Tibial nerve (tissue), 4 donors: ENCODE measurements around the gene BCKDHB. TPM values are rescaled to one million over a fixed set of nuclear protein-coding genes. Genes with fewer than 3 reads are reported as not detected.
A peak's percentile ranks its signal among the peaks of the same experiment; 100 is the strongest.

ENCODE experiments used
- DNase-seq, 2 donors: peaks; one replicate each; pipeline ENCODE4 v3.0.0-alpha.2; 2019; ENCODE audit warnings: low spot score in 2 of 2
- H3K27ac ChIP-seq, 4 donors: fragments of 200-600 bp; sonication (generic) in 3 of 4; one replicate each; pipeline ENCODE4 v1.5.1; 2017 to 2019; ENCODE audit warnings: mild to moderate bottlenecking in 1 of 4
- H3K27me3 ChIP-seq, 2 donors: fragments of 200-600 bp; sonication (generic) in 1 of 2; one replicate each; pipeline versions ENCODE4 v1.5.1 to v1.6.0; 2017 to 2019
- H3K36me3 ChIP-seq, 3 donors: fragments of 200-600 bp; sonication (generic); one replicate each; pipeline ENCODE4 v1.5.1; 2018 to 2019
- H3K4me1 ChIP-seq, 4 donors: fragments of 200-600 bp; sonication (generic) in 3 of 4; one replicate each; pipeline ENCODE4 v1.5.1; 2017 to 2019
- H3K4me3 ChIP-seq, 4 donors: fragments of 200-600 bp; sonication (generic) in 3 of 4; one replicate each; pipeline ENCODE4 v1.5.1; 2017 to 2019; ENCODE audit warnings: mild to moderate bottlenecking in 1 of 4, moderate library complexity in 1 of 4
- H3K9me3 ChIP-seq, 4 donors: fragments of 200-600 bp; sonication (generic) in 3 of 4; one replicate each; pipeline ENCODE4 v1.5.1; 2017 to 2019
- CTCF ChIP-seq, 5 experiments: fragments of 200-600 bp in 3 of 5; fragments of 450-650 bp in 2 of 5; sonication (generic) in 3 of 5; IDR thresholded peaks; one replicate each; pipeline ENCODE4 v1.5.1; 2016 to 2019; ENCODE audit warnings: antibody characterized with exemption in 5 of 5, mild to moderate bottlenecking in 3 of 5, moderate library complexity in 2 of 5
- EP300 ChIP-seq, 2 donors: sonication (generic); formaldehyde crosslinking; IDR thresholded peaks; one replicate each; pipeline ENCODE4 v1.6.1; 2017; ENCODE audit warnings: antibody characterized with exemption in 2 of 2, mild to moderate bottlenecking in 1 of 2
- POLR2A ChIP-seq, 2 donors: fragments of 450-650 bp; IDR thresholded peaks; one replicate each; pipeline ENCODE4 v1.6.1; 2017; ENCODE audit warnings: antibody characterized with exemption in 2 of 2, mild to moderate bottlenecking in 2 of 2, moderate library complexity in 2 of 2
- WGBS, 2 donors: methylation state at CpG; one replicate each; pipeline ENCODE4 v1.1.5; 2018; 5-methylcytosine and 5-hydroxymethylcytosine counted together
- total RNA-seq, 4 donors: library from RNA; depleted of rRNA; stranded (reverse); fragments of >200 nt; gene quantifications; one replicate each; pipeline ENCODE4 v1.1.0, GENCODE V29; 2016

The BCKDHB gene
- total RNA-seq, 4 donors from 2014 or later: 13.5 to 28.7 (median 23.4) TPM

GRCh38 chr6:80214436-80215022, 108.1 kb downstream of the BCKDHB start:
- TF ChIP-seq CTCF (IDR thresholded peaks at IDR 0.05): peak; percentile 50 to 63 (median 57)
- TF ChIP-seq EP300 (IDR thresholded peaks at IDR 0.05): no peak
- no peak for TF ChIP-seq POLR2A (IDR thresholded peaks at IDR 0.05)
- Histone ChIP-seq H3K27me3 (no peaks in the 10 kb centered on the region), H3K36me3 (peaks cover 0 to 4% (median 0%) of the 10 kb centered on the region in 3 donors), H3K27ac (no peak overlapping the region), H3K9me3 (peaks cover 0 to 5% (median 0%) of the 10 kb centered on the region in 4 donors), H3K4me3 (no peak overlapping the region), H3K4me1 (peaks cover 0 to 17% (median 0%) of the 10 kb centered on the region in 4 donors)
- DNase-seq: no peak
- WGBS, 2 donors: 55 to 56% methylated on average over 4 of the region's 4 CpGs

GRCh38 chr6:80215063-80215462, 108.6 kb downstream of the BCKDHB start:
- H3K36me3 ChIP-seq: peaks cover 0 to 7% (median 0%) of the 10 kb centered on the region in 3 donors
- peaks cover 0 to 9% (median 0%) of the 10 kb centered on the region in 4 donors for H3K9me3 ChIP-seq
- H3K4me3 ChIP-seq: no peak overlapping the region
- no peaks in the 10 kb centered on the region for H3K27me3 ChIP-seq
- TF ChIP-seq EP300 (IDR thresholded peaks at IDR 0.05) (no peak), POLR2A (IDR thresholded peaks at IDR 0.05) (no peak), CTCF (IDR thresholded peaks at IDR 0.05) (no peak)
- no peak for DNase-seq
- peaks cover 0 to 17% (median 0%) of the 10 kb centered on the region in 4 donors for H3K4me1 ChIP-seq
- H3K27ac ChIP-seq: no peak overlapping the region
- 91 to 94% methylated on average over 1 of the region's 1 CpG for WGBS, 2 donors

- no peak for DNase-seq
- peaks cover 0 to 17% (median 0%) of the 10 kb centered on the region in 4 donors for H3K4me1 ChIP-seq
- WGBS, 2 donors: 73 to 85% methylated on average over 6 of the region's 6 CpGs
Observed at GRCh38 chr6:80217794-80218193, 111.3 kb downstream of the BCKDHB start.

GRCh38 chr6:80223743-80224212, 117.3 kb downstream of the BCKDHB start:
- Histone ChIP-seq H3K9me3 (peaks cover 0 to 9% (median 0%) of the 10 kb centered on the region in 4 donors), H3K27ac (peak overlapping the region in 1 of 4 donors; percentile 4), H3K27me3 (no peaks in the 10 kb centered on the region), H3K4me3 (no peak overlapping the region), H3K4me1 (peaks cover 0 to 7% (median 0%) of the 10 kb centered on the region in 4 donors), H3K36me3 (peaks cover 0 to 7% (median 0%) of the 10 kb centered on the region in 3 donors)
- DNase-seq: no peak
- peak in 1 of 2 donors; percentile 38 for TF ChIP-seq EP300 (IDR thresholded peaks at IDR 0.05)
- TF ChIP-seq CTCF (IDR thresholded peaks at IDR 0.05): no peak
- 66 to 73% methylated on average over 3 of the region's 3 CpGs for WGBS, 2 donors

More at GRCh38 chr6:80217794-80218193, 111.3 kb downstream of the BCKDHB start:
- H3K4me3 ChIP-seq: no peak overlapping the region
- H3K27me3 ChIP-seq: no peaks in the 10 kb centered on the region
- H3K27ac ChIP-seq: no peak overlapping the region
- H3K36me3 ChIP-seq: peaks cover 0 to 7% (median 0%) of the 10 kb centered on the region in 3 donors
- peaks cover 0 to 9% (median 0%) of the 10 kb centered on the region in 4 donors for H3K9me3 ChIP-seq
- TF ChIP-seq EP300 (IDR thresholded peaks at IDR 0.05) (no peak), POLR2A (IDR thresholded peaks at IDR 0.05) (no peak), CTCF (IDR thresholded peaks at IDR 0.05) (no peak)

GRCh38 chr6:80226151-80226550, 119.7 kb downstream of the BCKDHB start:
- no peak for TF ChIP-seq EP300 (IDR thresholded peaks at IDR 0.05)
- TF ChIP-seq CTCF (IDR thresholded peaks at IDR 0.05): no peak
- no peak for TF ChIP-seq POLR2A (IDR thresholded peaks at IDR 0.05)
- DNase-seq: no peak
- Histone ChIP-seq H3K27me3 (no peaks in the 10 kb centered on the region), H3K4me3 (no peak overlapping the region), H3K27ac (no peak overlapping the region), H3K9me3 (no peaks in the 10 kb centered on the region), H3K4me1 (peaks cover 0 to 7% (median 0%) of the 10 kb centered on the region in 4 donors), H3K36me3 (no peaks in the 10 kb centered on the region)
- whole genome bisulfite sequencing, 2 donors: 82 to 87% methylated on average over 3 of the region's 3 CpGs
